ENCODE measurements around the gene ATP2A3.
A peak's percentile ranks its signal among the peaks of the same experiment; 100 is the strongest.

ATP2A3 gene

DNA sequence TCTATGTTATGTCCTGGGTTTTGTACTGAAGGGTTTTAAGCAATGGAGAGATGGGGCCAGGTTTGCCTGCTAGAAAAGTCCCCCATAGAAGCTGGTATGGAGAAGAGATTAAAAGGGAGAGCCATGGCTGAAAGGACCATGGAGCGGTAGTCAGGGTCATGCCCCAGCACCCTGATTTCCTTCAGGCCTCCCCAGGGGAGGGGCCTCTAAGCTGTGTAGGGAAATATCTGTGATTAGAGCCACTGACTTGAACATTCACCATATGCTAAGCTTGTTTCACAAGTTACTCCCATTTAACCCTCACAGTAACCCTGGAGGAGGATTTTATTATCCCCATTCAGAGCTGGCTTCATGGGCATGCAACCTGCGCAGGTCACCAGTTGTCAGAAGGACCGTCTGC lies 3.8 kb upstream of the ATP2A3 start:
- TF ChIP-seq CTCF (IDR thresholded peaks at IDR 0.05; ENCODE audit: borderline replicate concordance, control extremely low read depth, extremely low read depth, insufficient read depth, missing control alignments): no peak
- in situ Hi-C loops (cut with MboI; ENCODE audit: low sequenced_read_pairs, unreplicated experiment): no loop called here
- DNase-seq (ENCODE audit: low spot score): no peak

- DNase-seq (ENCODE audit: low spot score): no peak
Measured at GRCh38 chr17:3966720-3967363, 2.6 kb upstream of the ATP2A3 start.

DNA sequence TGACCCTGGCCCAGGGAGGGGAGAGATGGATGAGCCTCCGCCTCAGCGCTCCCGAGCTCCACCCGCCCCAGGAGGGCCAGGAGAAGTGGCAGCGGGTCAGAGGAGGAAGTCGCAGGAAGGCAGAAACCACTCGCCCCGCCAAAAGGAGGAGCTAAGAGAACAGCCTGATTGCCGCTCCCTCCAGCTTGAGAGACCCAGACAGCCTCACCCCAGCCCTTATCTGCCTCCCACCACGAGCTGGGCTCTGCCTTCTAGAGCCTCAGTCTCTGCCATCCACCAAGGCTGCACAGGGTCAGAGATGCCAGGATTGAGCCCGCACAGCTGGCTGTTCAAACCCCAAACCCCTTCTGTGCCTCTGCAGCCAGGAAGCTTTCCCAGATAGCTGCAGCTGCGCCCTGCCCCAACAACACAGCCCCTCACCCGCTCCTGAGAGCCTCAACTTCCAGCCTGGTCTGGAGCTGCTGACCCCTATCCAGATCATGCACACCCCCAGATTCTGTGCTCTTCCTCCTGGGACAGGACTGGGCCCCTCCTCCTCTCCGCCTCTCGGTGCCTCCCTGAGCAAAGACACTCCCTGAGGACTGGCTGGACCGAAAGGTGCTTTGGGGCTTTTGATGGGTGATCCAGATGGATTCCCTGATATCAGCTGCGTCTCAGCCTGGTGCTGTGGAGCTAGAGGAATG lies 1.0 kb upstream of the ATP2A3 start:
- in situ Hi-C loops (cut with MboI; ENCODE audit: low sequenced_read_pairs, unreplicated experiment): no loop called here
- TF ChIP-seq CTCF (IDR thresholded peaks at IDR 0.05; ENCODE audit: borderline replicate concordance, control extremely low read depth, extremely low read depth, insufficient read depth, missing control alignments): peak; percentile 18
- DNase-seq (ENCODE audit: low spot score): peak; percentile 89

More at GRCh38 chr17:3966720-3967363, 2.6 kb upstream of the ATP2A3 start:
- in situ Hi-C loops (cut with MboI; ENCODE audit: low sequenced_read_pairs, unreplicated experiment): no loop called here
- no peak for TF ChIP-seq CTCF (IDR thresholded peaks at IDR 0.05; ENCODE audit: borderline replicate concordance, control extremely low read depth, extremely low read depth, insufficient read depth, missing control alignments)

DNA sequence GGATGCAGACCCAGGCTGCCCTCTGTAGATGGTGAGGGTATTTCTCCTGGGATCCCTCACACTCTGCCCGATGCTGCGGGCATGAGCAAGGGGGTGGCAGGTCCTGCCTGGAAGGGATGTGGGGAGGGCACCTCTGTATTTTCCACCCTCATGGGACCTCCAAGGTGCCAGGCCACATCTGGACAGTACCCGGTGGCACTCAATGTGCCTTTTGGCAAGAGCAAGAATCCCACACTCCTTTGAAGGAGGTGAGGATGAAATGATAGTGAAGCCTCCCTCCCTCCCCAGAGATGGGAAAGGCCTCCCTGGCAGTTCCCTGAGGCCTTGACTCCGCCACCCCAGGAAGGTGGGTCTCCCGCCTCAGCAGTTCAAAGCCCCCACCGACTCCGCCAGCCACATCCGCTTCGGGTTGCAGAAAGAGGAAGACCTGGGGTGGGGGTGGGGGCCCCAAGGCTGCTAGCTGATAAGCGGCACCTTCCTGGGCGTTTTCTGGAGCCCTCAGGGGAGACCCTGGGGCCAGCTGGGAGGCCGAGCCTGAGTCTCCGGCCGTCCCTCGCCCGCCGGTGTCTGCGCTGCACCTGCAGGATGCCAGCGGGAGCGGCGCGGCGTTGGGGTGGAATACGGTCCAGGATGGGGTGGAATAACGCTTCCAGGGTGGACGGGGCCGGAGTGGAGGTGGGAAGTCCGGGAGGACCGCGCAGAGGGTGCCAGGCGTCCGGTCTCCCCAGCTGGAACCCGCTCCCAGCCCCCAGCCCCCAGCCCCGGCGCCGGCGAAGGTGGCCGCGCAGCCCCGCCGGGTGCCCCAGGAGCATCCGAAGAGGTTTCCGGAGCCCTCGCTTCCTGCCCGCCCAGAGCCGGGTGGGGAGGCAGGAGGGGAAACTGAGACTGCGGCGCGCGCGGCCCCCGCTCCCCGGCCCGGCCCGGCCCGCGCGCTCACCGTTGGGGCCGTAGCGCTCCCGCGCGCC lies 718 bp downstream of the ATP2A3 start:
- TF ChIP-seq CTCF (IDR thresholded peaks at IDR 0.05; ENCODE audit: borderline replicate concordance, control extremely low read depth, extremely low read depth, insufficient read depth, missing control alignments): no peak
- in situ Hi-C loops (cut with MboI; ENCODE audit: low sequenced_read_pairs, unreplicated experiment): no loop called here
- peak; percentile 77 for DNase-seq (ENCODE audit: low spot score)

- no peak for TF ChIP-seq CTCF (IDR thresholded peaks at IDR 0.05; ENCODE audit: borderline replicate concordance, control extremely low read depth, extremely low read depth, insufficient read depth, missing control alignments)
- no peak for DNase-seq (ENCODE audit: low spot score)
- in situ Hi-C loops (cut with MboI; ENCODE audit: low sequenced_read_pairs, unreplicated experiment): no loop called here
Measured at GRCh38 chr17:3962965-3963236, 1.3 kb downstream of the ATP2A3 start.

DNA sequence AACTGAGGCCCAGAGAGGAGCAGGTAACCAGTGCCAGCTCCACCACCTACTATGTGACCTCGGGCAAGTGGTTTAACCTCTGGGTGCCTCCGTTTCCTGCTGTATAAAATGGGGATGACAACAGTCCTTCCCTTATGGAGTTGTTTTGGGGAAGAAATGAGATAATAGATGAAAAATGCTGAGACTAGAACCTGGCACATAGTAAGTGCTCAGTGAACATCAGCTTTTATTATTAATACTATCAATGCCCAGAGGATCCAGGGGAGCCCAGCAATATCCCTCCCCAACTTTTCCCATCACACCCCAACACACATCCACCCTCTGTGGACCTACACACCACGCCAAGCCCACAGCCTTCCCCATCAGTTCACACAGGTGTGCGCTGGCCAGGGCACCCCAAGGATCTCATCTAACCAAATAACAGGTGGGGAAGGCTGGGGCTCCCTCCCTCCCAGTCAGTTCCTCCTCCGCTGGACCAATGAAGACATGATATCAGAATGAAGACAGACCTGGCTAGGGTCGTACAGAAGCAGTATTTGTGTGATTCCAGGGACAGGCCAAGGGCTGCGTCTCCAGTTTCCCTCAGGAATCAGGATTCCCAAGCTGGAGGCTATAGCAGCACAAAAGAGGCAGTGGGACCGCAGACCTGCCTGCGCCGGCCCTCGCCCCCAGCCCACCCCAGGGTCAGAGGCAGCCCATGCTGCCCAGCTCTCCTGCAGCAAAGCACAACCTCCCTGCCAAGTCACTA lies 1.8 kb downstream of the ATP2A3 start:
- no peak for TF ChIP-seq CTCF (IDR thresholded peaks at IDR 0.05; ENCODE audit: borderline replicate concordance, control extremely low read depth, extremely low read depth, insufficient read depth, missing control alignments)
- in situ Hi-C loops (cut with MboI; ENCODE audit: low sequenced_read_pairs, unreplicated experiment): no loop called here
- no peak for DNase-seq (ENCODE audit: low spot score)

All from GM13976 (cell line).